ENCODE results near the gene LRRC28. TPM values are rescaled to one million over a fixed set of nuclear protein-coding genes. Genes with fewer than 3 reads are reported as not detected.

LRRC28 gene
- total and polyA plus RNA-seq, 12 donors, result 3.0 to 31.9 (median 22.5) TPM

GRCh38 chr15:99279290-99279689 is 28.0 kb downstream of the LRRC28 start:
- WGBS, 2 donors, result 90 to 92% methylated on average over 3 of the region's 3 CpGs
- intact Hi-C loops (cut with DNase I), result loop anchor here in 2 of 10 donors (5.0 to 10.0 kb wide), 3 partner anchors 473 to 626 kb away; no protein-coding TSS in a partner anchor

GRCh38 chr15:99279827-99280226 is 28.5 kb downstream of the LRRC28 start:
- intact Hi-C loops (cut with DNase I), result loop anchor here in 7 of 10 donors (5.0 to 10.0 kb wide), 12 partner anchors 65 to 632 kb away; partner anchors contain the start of genes LYSMD4 (in 3 of the 7) and MEF2A (in 1 of the 7)
- no peak for TF ChIP-seq CTCF (IDR thresholded peaks at IDR 0.05)
- WGBS, 2 donors, result 94 to 98% methylated on average over 3 of the region's 3 CpGs

More at GRCh38 chr15:99279290-99279689, 28.0 kb downstream of the LRRC28 start:
- no peak overlapping the region for H3K4me3 ChIP-seq
- TF ChIP-seq CTCF (IDR thresholded peaks at IDR 0.05), result no peak
- H3K9me3 ChIP-seq, result no peaks in the 10 kb centered on the region
- no peaks in the 10 kb centered on the region for H3K27me3 ChIP-seq
- peaks cover 0 to 7% (median 0%) of the 10 kb centered on the region in 9 donors for H3K36me3 ChIP-seq
- H3K27ac ChIP-seq, result no peak overlapping the region
- no peak for ATAC-seq
- H3K4me1 ChIP-seq, result peaks cover 0 to 19% (median 6%) of the 10 kb centered on the region in 9 donors
- DNase-seq, result no peak

GRCh38 chr15:99282121-99282520 is 30.8 kb downstream of the LRRC28 start:
- Histone ChIP-seq H3K4me1 (peaks cover 0 to 23% (median 15%) of the 10 kb centered on the region in 9 donors), H3K36me3 (peaks cover 0 to 7% (median 0%) of the 10 kb centered on the region in 9 donors), H3K9me3 (no peaks in the 10 kb centered on the region), H3K27ac (peak overlapping the region in 2 of 10 donors; percentile 49 to 70), H3K4me3 (no peak overlapping the region), H3K27me3 (no peaks in the 10 kb centered on the region)
- ATAC-seq (peak in 5 of 8 donors; percentile 20 to 59 (median 47)), DNase-seq (no peak)
- TF ChIP-seq CTCF (IDR thresholded peaks at IDR 0.05), result no peak
- intact Hi-C loops (cut with DNase I), result loop anchor here in 6 of 10 donors (5.0 to 10.0 kb wide), 10 partner anchors 63 to 630 kb away; partner anchors contain the start of genes LYSMD4 (in 3 of the 6) and MEF2A (in 1 of the 6)

More at GRCh38 chr15:99279827-99280226, 28.5 kb downstream of the LRRC28 start:
- Histone ChIP-seq H3K27ac (no peak overlapping the region), H3K27me3 (no peaks in the 10 kb centered on the region), H3K36me3 (peaks cover 0 to 7% (median 0%) of the 10 kb centered on the region in 9 donors), H3K4me3 (no peak overlapping the region), H3K4me1 (peaks cover 0 to 19% (median 11%) of the 10 kb centered on the region in 9 donors), H3K9me3 (no peaks in the 10 kb centered on the region)
- DNase-seq (no peak), ATAC-seq (no peak)

GRCh38 chr15:99282586-99282985 is 31.3 kb downstream of the LRRC28 start:
- Histone ChIP-seq H3K4me1 (peaks cover 0 to 23% (median 15%) of the 10 kb centered on the region in 9 donors), H3K36me3 (peaks cover 0 to 7% (median 0%) of the 10 kb centered on the region in 9 donors), H3K9me3 (no peaks in the 10 kb centered on the region), H3K4me3 (no peak overlapping the region), H3K27ac (peak overlapping the region in 2 of 10 donors; percentile 49 to 70), H3K27me3 (no peaks in the 10 kb centered on the region)
- ATAC-seq (peak in 3 of 8 donors; percentile 28 to 34 (median 34)), DNase-seq (no peak)
- 73 to 80% methylated on average over 5 of the region's 5 CpGs for WGBS, 2 donors
- intact Hi-C loops (cut with DNase I), result loop anchor here in 6 of 10 donors (5.0 to 10.0 kb wide), 10 partner anchors 62 to 630 kb away; partner anchors contain the start of genes LYSMD4 (in 3 of the 6) and MEF2A (in 1 of the 6)
- TF ChIP-seq CTCF (IDR thresholded peaks at IDR 0.05), result no peak
